HEK293 (cell line): Measurements from ENCODE around the gene WDR82.
A peak's percentile ranks its signal among the peaks of the same experiment; 100 is the strongest.

Experiments used
- CTCF ChIA-PET: fragments of 350-600 bp; formaldehyde crosslinking; extraction: SDS; loops from one replicate; lab custom pipeline; 2021; ENCODE audit warnings: antibody characterized with exemption; lab: Yijun Ruan, JAX
- POLR2A ChIA-PET: fragments of 300-600 bp; formaldehyde crosslinking; extraction: SDS; loops from one replicate; lab custom pipeline; 2020; ENCODE audit warnings: antibody characterized with exemption, inconsistent platforms; lab: Yijun Ruan, JAX
- H3K27ac ChIP-seq: fragments of 200-500 bp; sonication (Bioruptor generic); 2 replicates; pipeline ENCODE4 v1.5.1; 2014; ENCODE audit warnings: low read depth, low read length, control low read depth, inconsistent platforms; ENCODE audit errors: extremely low read depth
- H3K36me3 ChIP-seq, 2 experiments: fragments of 200-500 bp in 1 of 2; sonication (Bioruptor generic) in 1 of 2; 1 replicate in 1 of 2; 2 replicates in 1 of 2; pipeline ENCODE4 v1.5.1; 2014 to 2017; ENCODE audit warnings: inconsistent platforms in 2 of 2, low read length in 2 of 2; ENCODE audit not compliant: control insufficient read depth in 2 of 2, insufficient read depth in 1 of 2
- H3K4me1 ChIP-seq: fragments of 200-500 bp; sonication (Bioruptor generic); 2 replicates; pipeline ENCODE4 v1.5.1; 2014; ENCODE audit warnings: mild to moderate bottlenecking, low read length, inconsistent platforms; ENCODE audit not compliant: control insufficient read depth, insufficient read depth
- H3K4me3 ChIP-seq: 2 replicates; pipeline ENCODE4 v1.5.1; 2011; ENCODE audit warnings: low read depth, mild to moderate bottlenecking, control low read depth, low read length, moderate library complexity
- H3K9me3 ChIP-seq: fragments of 200-500 bp; sonication (Bioruptor generic); 2 replicates; pipeline ENCODE4 v1.5.1; 2014; ENCODE audit warnings: low read depth, low read length, inconsistent platforms; ENCODE audit not compliant: control insufficient read depth, insufficient read depth
- GLI4 ChIP-seq: fragments of 450-650 bp; formaldehyde crosslinking; IDR thresholded peaks from 2 replicates; pipeline ENCODE4 v1.5.1; 2016; ENCODE audit warnings: missing biosample characterization, missing genetic modification characterization
- KLF10 ChIP-seq: fragments of 450-650 bp; IDR thresholded peaks from 2 replicates; pipeline ENCODE4 v1.5.1; 2018; ENCODE audit warnings: missing biosample characterization, mild to moderate bottlenecking, missing genetic modification characterization
- KLF7 ChIP-seq: fragments of 450-650 bp; formaldehyde crosslinking; IDR thresholded peaks from 2 replicates; pipeline ENCODE4 v1.5.1; 2016; ENCODE audit warnings: missing biosample characterization, missing genetic modification characterization, borderline replicate concordance
- MEIS1 ChIP-seq: sonication (generic); formaldehyde crosslinking; IDR thresholded peaks from 2 replicates; pipeline ENCODE4 v1.8.1; 2022; ENCODE audit warnings: missing genetic modification reagents, mild to moderate bottlenecking, borderline replicate concordance
- ZBTB21 ChIP-seq: fragments of 450-650 bp; formaldehyde crosslinking; IDR thresholded peaks from 2 replicates; pipeline ENCODE4 v1.5.1; 2017; ENCODE audit warnings: missing biosample characterization, missing genetic modification characterization
- ZBTB8A ChIP-seq: fragments of 450-650 bp; formaldehyde crosslinking; IDR thresholded peaks from 2 replicates; pipeline ENCODE4 v1.5.1; 2016; ENCODE audit warnings: missing biosample characterization, missing genetic modification characterization
- ZNF155 ChIP-seq: fragments of 450-650 bp; formaldehyde crosslinking; IDR thresholded peaks from 2 replicates; pipeline ENCODE4 v1.5.1; 2016; ENCODE audit warnings: missing biosample characterization, missing genetic modification characterization
- ZNF175 ChIP-seq: fragments of 450-650 bp; formaldehyde crosslinking; IDR thresholded peaks from 2 replicates; pipeline ENCODE4 v1.5.1; 2016; ENCODE audit warnings: missing biosample characterization, missing genetic modification characterization
- ZNF2 ChIP-seq: fragments of 450-650 bp; formaldehyde crosslinking; IDR thresholded peaks from 2 replicates; pipeline ENCODE4 v1.5.1; 2016; ENCODE audit warnings: missing biosample characterization, missing genetic modification characterization
- ZNF23 ChIP-seq: fragments of 450-650 bp; formaldehyde crosslinking; IDR thresholded peaks from 2 replicates; pipeline ENCODE4 v1.5.1; 2016; ENCODE audit warnings: missing biosample characterization, missing genetic modification characterization, borderline replicate concordance
- ZNF239 ChIP-seq: fragments of 450-650 bp; formaldehyde crosslinking; IDR thresholded peaks from 2 replicates; pipeline ENCODE4 v1.5.1; 2016; ENCODE audit warnings: missing biosample characterization, missing genetic modification characterization
- ZNF324 ChIP-seq: fragments of 450-650 bp; formaldehyde crosslinking; IDR thresholded peaks from 2 replicates; pipeline ENCODE4 v1.5.1; 2016; ENCODE audit warnings: missing biosample characterization, missing genetic modification characterization
- ZNF433 ChIP-seq: fragments of 450-650 bp; formaldehyde crosslinking; IDR thresholded peaks from 2 replicates; pipeline ENCODE4 v1.5.1; 2016; ENCODE audit warnings: missing biosample characterization, missing genetic modification characterization, low read depth
- ZNF501 ChIP-seq: fragments of 450-650 bp; formaldehyde crosslinking; IDR thresholded peaks from 2 replicates; pipeline ENCODE4 v1.5.1; 2016; ENCODE audit warnings: missing biosample characterization, missing genetic modification characterization
- ZNF521 ChIP-seq: fragments of 450-650 bp; formaldehyde crosslinking; IDR thresholded peaks from 2 replicates; pipeline ENCODE4 v1.5.1; 2017; ENCODE audit warnings: missing biosample characterization, mild to moderate bottlenecking, missing genetic modification characterization
- ZNF558 ChIP-seq: fragments of 450-650 bp; formaldehyde crosslinking; IDR thresholded peaks from 2 replicates; pipeline ENCODE4 v1.5.1; 2016; ENCODE audit warnings: missing biosample characterization, missing genetic modification characterization
- ZNF596 ChIP-seq: fragments of 450-650 bp; IDR thresholded peaks from 2 replicates; pipeline ENCODE4 v1.5.0; 2018; ENCODE audit warnings: missing biosample characterization, mild to moderate bottlenecking, missing genetic modification characterization, moderate library complexity
- ZNF623 ChIP-seq: fragments of 450-650 bp; formaldehyde crosslinking; IDR thresholded peaks from 2 replicates; pipeline ENCODE4 v1.5.1; 2016; ENCODE audit warnings: missing biosample characterization, missing genetic modification characterization
- ZNF677 ChIP-seq: fragments of 450-650 bp; IDR thresholded peaks from 2 replicates; pipeline ENCODE4 v1.5.0; 2018; ENCODE audit warnings: missing biosample characterization, mild to moderate bottlenecking, missing genetic modification characterization, moderate library complexity
- TF ChIP-seq, protein P1 (sequence below): fragments of 450-650 bp; formaldehyde crosslinking; IDR thresholded peaks from 2 replicates; pipeline ENCODE4 v1.5.1; 2017; ENCODE audit warnings: missing biosample characterization, missing genetic modification characterization
- TF ChIP-seq, protein P2 (sequence below): fragments of 450-650 bp; formaldehyde crosslinking; IDR thresholded peaks from 2 replicates; pipeline ENCODE4; 2016; ENCODE audit warnings: missing biosample characterization, missing genetic modification characterization
- TF ChIP-seq, protein P3 (sequence below): fragments of 450-650 bp; formaldehyde crosslinking; IDR thresholded peaks from 2 replicates; pipeline ENCODE4 v1.5.1; 2016; ENCODE audit warnings: missing biosample characterization, missing genetic modification characterization

The WDR82 gene

DNA sequence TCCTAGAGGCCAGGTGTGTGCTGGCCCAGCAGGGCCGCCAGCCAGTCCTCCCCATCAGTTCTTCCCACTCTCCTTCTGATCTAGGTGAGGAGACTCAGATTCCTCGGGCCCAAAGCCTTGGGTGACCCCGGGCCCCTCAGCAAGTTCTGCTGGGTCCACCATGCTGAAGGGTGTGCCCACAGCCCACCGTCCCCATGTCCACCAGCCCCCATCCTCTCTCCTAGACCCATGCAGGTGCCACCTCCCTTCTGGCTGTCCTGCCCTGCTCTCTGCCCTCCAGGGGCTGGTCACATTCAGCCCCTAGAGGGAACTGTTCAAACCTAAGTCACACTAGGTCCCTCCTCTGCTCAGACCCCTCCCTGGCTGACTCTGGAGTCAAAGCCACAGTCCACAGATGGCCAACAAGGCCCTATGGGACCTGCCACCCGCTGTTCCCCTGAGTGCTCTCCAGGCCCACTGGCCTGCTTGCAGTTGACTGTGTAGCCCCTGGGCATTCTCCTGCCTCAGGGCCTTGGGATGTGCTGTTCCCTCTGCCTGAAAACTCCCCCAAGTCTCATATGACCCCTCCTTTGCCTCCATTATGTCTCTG is 52.1 kb downstream of the WDR82 start:
- Histone ChIP-seq H3K9me3 (no peaks in the 10 kb centered on the region), H3K36me3 (peaks cover 0 to 27% of the 10 kb centered on the region in 2 experiments; a peak in 1 of 3 replicates), H3K27ac (no peak overlapping the region), H3K4me1 (no peaks in the 10 kb centered on the region), H3K4me3 (no peak overlapping the region)
- ChIA-PET POLR2A (no interaction called here), CTCF (interaction anchor here (0.5 to 8.1 kb wide), 4 partner anchors 104 to 465 kb away, joined by 3 to 95 read pairs (median 4); no protein-coding TSS in a partner anchor)
- TF ChIP-seq ZBTB21 (tag by site-specific recombination) (no peak), ZNF623 (tag by site-specific recombination) (peak; percentile 91)

DNA sequence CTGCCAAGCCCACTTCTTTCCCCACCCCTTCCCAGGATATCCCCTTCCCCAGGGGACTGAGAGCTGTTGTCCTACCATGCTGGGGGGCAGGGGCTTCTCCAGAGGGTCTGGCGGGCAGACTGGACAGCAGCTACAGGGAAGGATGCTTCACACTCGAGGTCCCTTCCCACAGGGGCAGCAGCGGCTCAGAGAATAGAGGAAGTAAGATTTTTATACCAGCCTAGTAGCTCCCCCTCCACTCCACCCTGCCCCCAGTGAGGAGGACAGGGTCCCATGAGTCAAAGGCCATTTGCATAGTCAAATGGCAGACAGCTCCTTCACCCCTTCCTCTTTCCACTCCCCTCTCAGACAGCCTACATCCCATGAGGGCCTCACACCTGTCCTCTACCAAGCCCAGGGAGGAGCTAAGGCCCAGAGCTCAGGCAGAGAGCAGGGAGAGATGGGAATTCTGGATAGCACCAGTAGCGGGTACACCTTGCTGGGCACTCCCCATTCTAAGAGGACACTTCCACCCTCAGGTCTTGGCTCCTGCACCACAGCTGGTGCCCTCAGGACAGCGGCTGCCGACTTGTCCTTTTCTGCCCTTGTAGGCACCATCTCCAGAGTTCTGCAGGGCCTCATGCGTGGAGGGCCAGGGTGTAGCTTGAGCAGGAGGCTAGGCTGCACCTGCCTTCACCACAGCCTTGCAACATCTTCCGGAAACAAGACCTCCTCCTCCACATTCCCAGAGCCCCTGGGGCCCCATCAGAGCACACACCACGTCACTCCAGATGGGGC is 52.8 kb downstream of the WDR82 start, which contains the start of gene TLR9:
TSS of gene TLR9 (minus strand) at position 194 of the 777 bp plus-strand sequence. CDS start at position 78, 116 bp downstream.
- Histone ChIP-seq H3K9me3 (no peaks in the 10 kb centered on the region), H3K27ac (no peak within 1 kb of the TSS), H3K36me3 (peaks cover 0 to 21% of the 10 kb centered on the region in 2 experiments; a peak in 1 of 3 replicates), H3K4me1 (no peaks in the 10 kb centered on the region), H3K4me3 (no peak within 1 kb of the TSS)
- POLR2A ChIA-PET = no interaction called here
- no peak for TF ChIP-seq ZNF175 (tag by site-specific recombination)
- TF ChIP-seq ZNF324 (tag by site-specific recombination) = no peak
- no peak for TF ChIP-seq GLI4 (tag by site-specific recombination)
- TF ChIP-seq ZNF23 (tag by site-specific recombination) = no peak
- TF ChIP-seq ZNF558 (tag by site-specific recombination) = no peak
- no peak for TF ChIP-seq ZNF521 (tag by site-specific recombination)
- no peak for TF ChIP-seq KLF7 (tag by site-specific recombination)
- no peak for TF ChIP-seq MEIS1 (CRISPR knock-in tag)
- TF ChIP-seq KLF10 (tag by site-specific recombination) = no peak
- TF ChIP-seq, protein P1, sequence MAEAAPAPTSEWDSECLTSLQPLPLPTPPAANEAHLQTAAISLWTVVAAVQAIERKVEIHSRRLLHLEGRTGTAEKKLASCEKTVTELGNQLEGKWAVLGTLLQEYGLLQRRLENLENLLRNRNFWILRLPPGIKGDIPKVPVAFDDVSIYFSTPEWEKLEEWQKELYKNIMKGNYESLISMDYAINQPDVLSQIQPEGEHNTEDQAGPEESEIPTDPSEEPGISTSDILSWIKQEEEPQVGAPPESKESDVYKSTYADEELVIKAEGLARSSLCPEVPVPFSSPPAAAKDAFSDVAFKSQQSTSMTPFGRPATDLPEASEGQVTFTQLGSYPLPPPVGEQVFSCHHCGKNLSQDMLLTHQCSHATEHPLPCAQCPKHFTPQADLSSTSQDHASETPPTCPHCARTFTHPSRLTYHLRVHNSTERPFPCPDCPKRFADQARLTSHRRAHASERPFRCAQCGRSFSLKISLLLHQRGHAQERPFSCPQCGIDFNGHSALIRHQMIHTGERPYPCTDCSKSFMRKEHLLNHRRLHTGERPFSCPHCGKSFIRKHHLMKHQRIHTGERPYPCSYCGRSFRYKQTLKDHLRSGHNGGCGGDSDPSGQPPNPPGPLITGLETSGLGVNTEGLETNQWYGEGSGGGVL (tag by site-specific recombination) = no peak
- no peak for TF ChIP-seq ZNF239 (tag by site-specific recombination)
- no peak for TF ChIP-seq ZBTB8A
- TF ChIP-seq ZNF433 (tag by site-specific recombination) = no peak
- CTCF ChIA-PET = interaction anchor here (2.1 to 8.1 kb wide), 2 partner anchors 114 to 187 kb away, joined by 5 to 95 read pairs; no protein-coding TSS in a partner anchor

DNA sequence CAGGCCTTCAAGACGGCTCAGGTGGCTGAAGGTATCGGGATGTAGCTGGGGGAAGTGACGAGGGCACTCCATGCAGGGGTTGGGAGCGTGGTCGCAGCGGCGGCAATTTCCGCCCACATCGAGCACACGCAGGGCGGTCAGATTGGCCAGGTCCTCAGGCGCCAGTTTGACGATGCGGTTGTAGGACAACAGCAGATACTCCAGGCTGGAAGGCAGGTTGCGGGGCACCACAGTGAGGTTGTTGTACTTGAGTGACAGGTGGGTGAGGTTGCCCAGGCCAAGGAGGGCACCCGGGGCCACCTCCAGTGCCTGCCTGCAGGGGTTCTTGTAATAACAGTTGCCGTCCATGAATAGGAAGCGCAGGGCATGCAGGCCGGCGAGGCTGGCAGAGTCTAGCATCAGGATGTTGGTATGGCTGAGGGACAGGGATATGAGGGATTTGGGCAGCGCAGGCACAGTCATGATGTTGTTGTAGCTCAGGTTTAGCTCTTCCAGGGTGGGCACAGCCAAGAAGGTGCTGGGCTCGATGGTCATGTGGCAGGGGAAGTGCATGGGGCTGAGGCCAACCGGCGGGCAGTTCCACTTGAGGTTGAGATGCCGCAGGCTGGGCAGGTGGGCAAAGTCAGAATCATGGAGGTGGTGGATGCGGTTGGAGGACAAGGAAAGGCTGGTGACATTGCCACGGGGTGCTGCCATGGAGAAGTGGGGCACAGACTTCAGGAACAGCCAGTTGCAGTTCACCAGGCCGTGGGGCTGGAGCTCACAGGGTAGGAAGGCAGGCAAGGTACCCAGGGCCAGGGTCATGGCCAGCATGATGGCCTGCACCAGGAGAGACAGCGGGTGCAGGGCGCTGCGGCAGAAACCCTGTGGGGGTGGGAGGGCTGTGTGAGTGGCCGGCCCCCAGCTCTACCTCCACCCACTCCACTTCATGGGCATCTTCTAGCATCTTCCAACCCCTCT is 54.7 kb downstream of the WDR82 start:
- no peak overlapping the region for H3K4me3 ChIP-seq
- no peak overlapping the region for H3K27ac ChIP-seq
- no peaks in the 10 kb centered on the region for H3K9me3 ChIP-seq
- H3K4me1 ChIP-seq = no peaks in the 10 kb centered on the region
- ChIA-PET CTCF (interaction anchor here (0.5 to 8.1 kb wide), 4 partner anchors 8 to 189 kb away, joined by 5 to 95 read pairs (median 6); no protein-coding TSS in a partner anchor), POLR2A (interaction anchor here (0.6 kb wide), 1 partner anchor 19 kb away, joined by 3 read pairs; no protein-coding TSS in a partner anchor)
- TF ChIP-seq ZNF596 (tag by site-specific recombination) (no peak), ZNF677 (tag by site-specific recombination) (no peak), ZNF501 (tag by site-specific recombination) (no peak), ZNF2 (tag by site-specific recombination) (no peak), ZNF324 (tag by site-specific recombination) (no peak), ZNF155 (tag by site-specific recombination) (no peak)
- TF ChIP-seq, protein P2, sequence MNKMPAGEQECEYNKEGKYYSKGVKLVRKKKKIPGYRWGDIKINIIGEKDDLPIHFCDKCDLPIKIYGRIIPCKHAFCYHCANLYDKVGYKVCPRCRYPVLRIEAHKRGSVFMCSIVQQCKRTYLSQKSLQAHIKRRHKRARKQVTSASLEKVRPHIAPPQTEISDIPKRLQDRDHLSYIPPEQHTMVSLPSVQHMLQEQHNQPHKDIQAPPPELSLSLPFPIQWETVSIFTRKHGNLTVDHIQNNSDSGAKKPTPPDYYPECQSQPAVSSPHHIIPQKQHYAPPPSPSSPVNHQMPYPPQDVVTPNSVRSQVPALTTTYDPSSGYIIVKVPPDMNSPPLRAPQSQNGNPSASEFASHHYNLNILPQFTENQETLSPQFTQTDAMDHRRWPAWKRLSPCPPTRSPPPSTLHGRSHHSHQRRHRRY (tag by site-specific recombination) = no peak
- TF ChIP-seq, protein P3, sequence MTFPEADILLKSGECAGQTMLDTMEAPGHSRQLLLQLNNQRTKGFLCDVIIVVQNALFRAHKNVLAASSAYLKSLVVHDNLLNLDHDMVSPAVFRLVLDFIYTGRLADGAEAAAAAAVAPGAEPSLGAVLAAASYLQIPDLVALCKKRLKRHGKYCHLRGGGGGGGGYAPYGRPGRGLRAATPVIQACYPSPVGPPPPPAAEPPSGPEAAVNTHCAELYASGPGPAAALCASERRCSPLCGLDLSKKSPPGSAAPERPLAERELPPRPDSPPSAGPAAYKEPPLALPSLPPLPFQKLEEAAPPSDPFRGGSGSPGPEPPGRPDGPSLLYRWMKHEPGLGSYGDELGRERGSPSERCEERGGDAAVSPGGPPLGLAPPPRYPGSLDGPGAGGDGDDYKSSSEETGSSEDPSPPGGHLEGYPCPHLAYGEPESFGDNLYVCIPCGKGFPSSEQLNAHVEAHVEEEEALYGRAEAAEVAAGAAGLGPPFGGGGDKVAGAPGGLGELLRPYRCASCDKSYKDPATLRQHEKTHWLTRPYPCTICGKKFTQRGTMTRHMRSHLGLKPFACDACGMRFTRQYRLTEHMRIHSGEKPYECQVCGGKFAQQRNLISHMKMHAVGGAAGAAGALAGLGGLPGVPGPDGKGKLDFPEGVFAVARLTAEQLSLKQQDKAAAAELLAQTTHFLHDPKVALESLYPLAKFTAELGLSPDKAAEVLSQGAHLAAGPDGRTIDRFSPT = 0 out of 2 replicates have a peak, but pooled peaks have one; percentile 19
- peaks cover 0 to 1% of the 10 kb centered on the region in 2 experiments; a peak in 1 of 3 replicates for H3K36me3 ChIP-seq
